H1 (cell line): ENCODE data around the gene TAF1B.

Source experiments
- CHD2 ChIP-seq: IDR thresholded peaks from 2 replicates; pipeline ENCODE4 v1.6.1; 2012; ENCODE audit warnings: low read length, improper control_type of control experiment
- CREB1 ChIP-seq: IDR thresholded peaks from 2 replicates; pipeline ENCODE4 v1.6.1; 2012; ENCODE audit warnings: inconsistent platforms
- CTCF ChIP-seq, 3 experiments: IDR thresholded peaks; 1 replicate in 2 of 3; 2 replicates in 1 of 3; pipeline versions ENCODE4 v1.5.1 to v1.6.1; 2011; ENCODE audit warnings: low read length in 3 of 3, mild to moderate bottlenecking in 3 of 3, inconsistent platforms in 2 of 3, low read depth in 1 of 3, moderate library complexity in 1 of 3; ENCODE audit not compliant: insufficient read depth in 1 of 3; ENCODE audit errors: control extremely low read depth in 1 of 3
- EZH2 ChIP-seq: fragments of 200-600 bp; sonication (generic); IDR thresholded peaks from 2 replicates; pipeline ENCODE4 v1.7.1; 2012; ENCODE audit warnings: low read depth, mild to moderate bottlenecking, moderate library complexity, low read length, inconsistent platforms; ENCODE audit not compliant: severe bottlenecking
- FOSL1 ChIP-seq: IDR thresholded peaks from 2 replicates; pipeline ENCODE4 v1.6.1; 2011; ENCODE audit warnings: mild to moderate bottlenecking, low read depth, low read length, moderate library complexity; ENCODE audit not compliant: insufficient read depth
- JUN ChIP-seq: IDR thresholded peaks from 2 replicates; pipeline ENCODE4 v1.6.1; 2011; ENCODE audit warnings: low read depth, mild to moderate bottlenecking, improper control_type of control experiment, low read length
- MAFK ChIP-seq: IDR thresholded peaks from 2 replicates; pipeline ENCODE4 v1.6.1; 2012; ENCODE audit warnings: low read depth, mild to moderate bottlenecking, improper control_type of control experiment, low read length
- PHF8 ChIP-seq: fragments of 200-600 bp; sonication (generic); conservative IDR thresholded peaks from 2 replicates; pipeline ENCODE4 v1.7.1; 2012; ENCODE audit warnings: low read depth, mild to moderate bottlenecking, inconsistent platforms, low read length, moderate library complexity
- POLR2A ChIP-seq, 2 experiments: IDR thresholded peaks; 1 replicate in 1 of 2; 2 replicates in 1 of 2; pipeline ENCODE4 v1.6.1; 2011; ENCODE audit warnings: low read depth in 2 of 2, low read length in 2 of 2, mild to moderate bottlenecking in 2 of 2; ENCODE audit errors: control extremely low read depth in 1 of 2
- RNF2 ChIP-seq: fragments of 200-900, 300-1000 bp; sonication (generic); IDR thresholded peaks from 2 replicates; pipeline ENCODE4 v1.7.1; 2016; ENCODE audit warnings: borderline replicate concordance, low read depth, mild to moderate bottlenecking, antibody characterized with exemption, low read length; ENCODE audit not compliant: poor library complexity, severe bottlenecking; ENCODE audit errors: missing control alignments
- SIN3A ChIP-seq, 2 experiments: IDR thresholded peaks in 1 of 2; conservative IDR thresholded peaks in 1 of 2; 2 replicates each; pipeline ENCODE4 v1.6.1; 2011 to 2012; ENCODE audit warnings: low read length in 2 of 2, improper control_type of control experiment in 1 of 2, low read depth in 1 of 2, mild to moderate bottlenecking in 1 of 2
- SIRT6 ChIP-seq: IDR thresholded peaks from one replicate; pipeline ENCODE4 v1.7.1; 2012; ENCODE audit warnings: low read length, inconsistent platforms
- SP1 ChIP-seq: IDR thresholded peaks from 2 replicates; pipeline ENCODE4 v1.6.1; 2011; ENCODE audit warnings: low read depth, low read length
- SP2 ChIP-seq: IDR thresholded peaks from 2 replicates; pipeline ENCODE4 v1.6.1; 2012; ENCODE audit warnings: mild to moderate bottlenecking, low read length, inconsistent platforms

GRCh38 chr2:9847140-9847539, 3.9 kb downstream of the TAF1B start:
- TF ChIP-seq CTCF (IDR thresholded peaks at IDR 0.05; ENCODE audit: control extremely low read depth in 1 of 3, insufficient read depth in 1 of 3, low read depth in 1 of 3, low read length in 3 of 3) (no peak), SP1 (no peak), SIN3A (conservative IDR thresholded peaks at IDR 0.05 in 1 of 2, IDR thresholded peaks at IDR 0.05 in 1 of 2; ENCODE audit: low read depth in 1 of 2, low read length in 2 of 2) (no peak), EZH2 (no peak), CREB1 (no peak), CHD2 (no peak), SIRT6 (no peak), MAFK (no peak), PHF8 (no peak), JUN (no peak), FOSL1 (no peak), SP2 (no peak), RNF2 (no peak), POLR2A (IDR thresholded peaks at IDR 0.05; ENCODE audit: control extremely low read depth in 1 of 2, low read depth in 2 of 2, low read length in 2 of 2) (no peak)
